ENCODE measurements around the gene CALHM2.

GRCh38 chr10:103500481-103500880, 48.3 kb upstream of the CALHM2 start:
- TF ChIP-seq CTCF (IDR thresholded peaks at IDR 0.05; ENCODE audit: poor library complexity) (no peak), EZH2 (IDR thresholded peaks at IDR 0.05; ENCODE audit: borderline replicate concordance) (no peak)
